ENCODE measurements around the gene EFNA4. TPM values are rescaled to one million over a fixed set of nuclear protein-coding genes. Genes with fewer than 3 reads are reported as not detected.

EFNA4 gene
- total and polyA plus RNA-seq, 9 of the 15 experiments (the other 6 are each of a cell fraction or from before 2014, with no cell fraction given): 0.68 to 7.4 (median 6.1) TPM

DNA sequence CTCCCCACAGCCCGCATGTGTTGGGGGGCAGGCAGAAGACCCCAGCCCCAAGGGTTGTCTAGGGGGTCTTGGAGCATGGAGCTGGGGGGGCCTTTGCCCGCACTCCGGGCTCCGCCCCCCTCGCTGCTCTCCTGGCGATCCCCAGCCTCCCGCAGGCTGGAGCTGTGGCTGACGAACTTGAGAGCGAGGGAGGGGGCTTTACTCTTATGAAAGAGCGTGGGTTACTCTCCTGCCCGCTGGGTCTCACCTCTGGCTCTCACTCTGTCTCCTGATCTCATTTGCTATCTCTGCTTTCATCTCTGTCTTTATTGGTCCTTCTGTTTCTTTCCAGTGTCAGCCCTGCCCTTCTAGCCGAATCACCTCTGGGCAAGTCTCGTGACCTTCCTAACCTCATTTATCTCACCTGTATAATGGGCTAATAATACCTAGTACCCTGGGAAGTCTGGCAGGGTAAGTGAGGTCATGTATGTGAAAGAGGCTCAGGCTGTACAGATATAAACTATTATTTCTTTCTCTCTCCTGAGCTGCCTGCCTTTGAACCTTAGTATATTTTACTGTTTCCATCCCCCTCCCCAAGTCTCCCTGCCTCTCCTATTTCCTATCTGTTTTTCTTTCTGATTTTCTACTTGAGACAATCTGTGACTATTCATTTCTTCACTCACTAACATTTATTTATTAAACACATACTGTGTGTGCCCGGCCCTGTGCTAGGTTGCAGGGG lies 731 bp downstream of the EFNA4 start (continued):
- TF ChIP-seq, protein P1, sequence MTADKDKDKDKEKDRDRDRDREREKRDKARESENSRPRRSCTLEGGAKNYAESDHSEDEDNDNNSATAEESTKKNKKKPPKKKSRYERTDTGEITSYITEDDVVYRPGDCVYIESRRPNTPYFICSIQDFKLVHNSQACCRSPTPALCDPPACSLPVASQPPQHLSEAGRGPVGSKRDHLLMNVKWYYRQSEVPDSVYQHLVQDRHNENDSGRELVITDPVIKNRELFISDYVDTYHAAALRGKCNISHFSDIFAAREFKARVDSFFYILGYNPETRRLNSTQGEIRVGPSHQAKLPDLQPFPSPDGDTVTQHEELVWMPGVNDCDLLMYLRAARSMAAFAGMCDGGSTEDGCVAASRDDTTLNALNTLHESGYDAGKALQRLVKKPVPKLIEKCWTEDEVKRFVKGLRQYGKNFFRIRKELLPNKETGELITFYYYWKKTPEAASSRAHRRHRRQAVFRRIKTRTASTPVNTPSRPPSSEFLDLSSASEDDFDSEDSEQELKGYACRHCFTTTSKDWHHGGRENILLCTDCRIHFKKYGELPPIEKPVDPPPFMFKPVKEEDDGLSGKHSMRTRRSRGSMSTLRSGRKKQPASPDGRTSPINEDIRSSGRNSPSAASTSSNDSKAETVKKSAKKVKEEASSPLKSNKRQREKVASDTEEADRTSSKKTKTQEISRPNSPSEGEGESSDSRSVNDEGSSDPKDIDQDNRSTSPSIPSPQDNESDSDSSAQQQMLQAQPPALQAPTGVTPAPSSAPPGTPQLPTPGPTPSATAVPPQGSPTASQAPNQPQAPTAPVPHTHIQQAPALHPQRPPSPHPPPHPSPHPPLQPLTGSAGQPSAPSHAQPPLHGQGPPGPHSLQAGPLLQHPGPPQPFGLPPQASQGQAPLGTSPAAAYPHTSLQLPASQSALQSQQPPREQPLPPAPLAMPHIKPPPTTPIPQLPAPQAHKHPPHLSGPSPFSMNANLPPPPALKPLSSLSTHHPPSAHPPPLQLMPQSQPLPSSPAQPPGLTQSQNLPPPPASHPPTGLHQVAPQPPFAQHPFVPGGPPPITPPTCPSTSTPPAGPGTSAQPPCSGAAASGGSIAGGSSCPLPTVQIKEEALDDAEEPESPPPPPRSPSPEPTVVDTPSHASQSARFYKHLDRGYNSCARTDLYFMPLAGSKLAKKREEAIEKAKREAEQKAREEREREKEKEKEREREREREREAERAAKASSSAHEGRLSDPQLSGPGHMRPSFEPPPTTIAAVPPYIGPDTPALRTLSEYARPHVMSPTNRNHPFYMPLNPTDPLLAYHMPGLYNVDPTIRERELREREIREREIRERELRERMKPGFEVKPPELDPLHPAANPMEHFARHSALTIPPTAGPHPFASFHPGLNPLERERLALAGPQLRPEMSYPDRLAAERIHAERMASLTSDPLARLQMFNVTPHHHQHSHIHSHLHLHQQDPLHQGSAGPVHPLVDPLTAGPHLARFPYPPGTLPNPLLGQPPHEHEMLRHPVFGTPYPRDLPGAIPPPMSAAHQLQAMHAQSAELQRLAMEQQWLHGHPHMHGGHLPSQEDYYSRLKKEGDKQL (CRISPR knock-in tag; IDR thresholded peaks at IDR 0.05; ENCODE audit: borderline replicate concordance): no peak
- TF ChIP-seq, protein P2, sequence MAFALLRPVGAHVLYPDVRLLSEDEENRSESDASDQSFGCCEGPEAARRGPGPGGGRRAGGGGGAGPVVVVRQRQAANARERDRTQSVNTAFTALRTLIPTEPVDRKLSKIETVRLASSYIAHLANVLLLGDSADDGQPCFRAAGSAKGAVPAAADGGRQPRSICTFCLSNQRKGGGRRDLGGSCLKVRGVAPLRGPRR (CRISPR knock-in tag; IDR thresholded peaks at IDR 0.05): no peak
- TF ChIP-seq ZNF232 (CRISPR knock-in tag; IDR thresholded peaks at IDR 0.05): no peak
- TF ChIP-seq ZNF507 (tag; conservative IDR thresholded peaks at IDR 0.05): no peak
- no peak for TF ChIP-seq ETS1 (conservative IDR thresholded peaks at IDR 0.05; ENCODE audit: control insufficient read depth, low read depth, low read length)
- TF ChIP-seq HMGXB4 (CRISPR knock-in tag; IDR thresholded peaks at IDR 0.05): no peak
- TF ChIP-seq TOE1 (IDR thresholded peaks at IDR 0.05; ENCODE audit: borderline replicate concordance): peak; percentile 74; the same call in 1 of the 2 replicates
- no peak for TF ChIP-seq TOE1 (CRISPR knock-in tag; IDR thresholded peaks at IDR 0.05; ENCODE audit: borderline replicate concordance, low read depth)
- TF ChIP-seq MYNN (IDR thresholded peaks at IDR 0.05): no peak
- TF ChIP-seq MYNN (CRISPR knock-in tag; IDR thresholded peaks at IDR 0.05): no peak
- no peak for TF ChIP-seq ZNF316 (IDR thresholded peaks at IDR 0.05)
- no peak for TF ChIP-seq KDM4B (IDR thresholded peaks at IDR 0.05; ENCODE audit: borderline replicate concordance in 2 of 2, low read depth in 1 of 2)
- peak in 1 of 2 experiments; percentile 2; a peak in 1 of 4 replicates for TF ChIP-seq MNT (conservative IDR thresholded peaks at IDR 0.05)
- TF ChIP-seq PTRF (tag; IDR thresholded peaks at IDR 0.05): no peak
- TF ChIP-seq IRF1 (CRISPR knock-in tag; IDR thresholded peaks at IDR 0.05; ENCODE audit: borderline replicate concordance): no peak
- TF ChIP-seq ZNF224 (CRISPR knock-in tag; IDR thresholded peaks at IDR 0.05): no peak

Data from K562 (cell line).